Common myeloid progenitor, CD34-positive (primary cell): ENCODE data around the gene GOLGA6C.
"Not testable (repeated sequence)": the region's sequence is repeated elsewhere in the genome, so short reads cannot be mapped to it uniquely, and the experiment has no call there.

Source experiments
- CTCF ChIA-PET: fragments of 350-600 bp; sonication (Branson Sonifier 250); formaldehyde crosslinking; loops from one replicate; lab custom pipeline; 2021; ENCODE audit warnings: antibody characterized with exemption; lab: Charles Lee
- POLR2A ChIA-PET: fragments of 350-600 bp; sonication (Branson Sonifier 250); formaldehyde crosslinking; loops from one replicate; lab custom pipeline; 2021; ENCODE audit warnings: antibody characterized with exemption; lab: Charles Lee
- DNase-seq, 3 donors: peaks; one replicate each; pipeline versions ENCODE4 v3.0.0 to v3.0.0-alpha.2; 2013
- H3K27ac ChIP-seq, 2 experiments: 1 replicate in 1 of 2; 2 replicates in 1 of 2; pipeline ENCODE4 v1.7.0; 2013; ENCODE audit warnings: inconsistent platforms in 2 of 2, low read length in 2 of 2, mild to moderate bottlenecking in 2 of 2, low read depth in 1 of 2, moderate library complexity in 1 of 2; ENCODE audit not compliant: severe bottlenecking in 2 of 2, insufficient read depth in 1 of 2, poor library complexity in 1 of 2
- H3K27me3 ChIP-seq, 5 experiments: replicated peaks in 2 of 5; 1 replicate in 3 of 5; 2 replicates in 2 of 5; pipeline versions ENCODE4 v1.6.1 to v1.7.0; 2013; ENCODE audit warnings: low read length in 4 of 5, mild to moderate bottlenecking in 2 of 5, moderate library complexity in 2 of 5, inconsistent platforms in 1 of 5; ENCODE audit not compliant: insufficient read depth in 5 of 5, control insufficient read depth in 4 of 5
- H3K36me3 ChIP-seq, 4 experiments: 1 replicate in 2 of 4; 2 replicates in 2 of 4; pipeline versions ENCODE4 v1.6.1 to v1.7.0; 2013; ENCODE audit warnings: low read length in 3 of 4, control low read depth in 1 of 4, mild to moderate bottlenecking in 1 of 4; ENCODE audit not compliant: control insufficient read depth in 4 of 4, insufficient read depth in 4 of 4
- H3K4me1 ChIP-seq, 4 experiments: 1 replicate in 3 of 4; 2 replicates in 1 of 4; pipeline versions ENCODE4 v1.6.1 to v1.7.1; 2013; ENCODE audit warnings: low read length in 3 of 4, mild to moderate bottlenecking in 3 of 4, control low read depth in 1 of 4, inconsistent platforms in 1 of 4, moderate library complexity in 1 of 4; ENCODE audit not compliant: control insufficient read depth in 4 of 4, insufficient read depth in 4 of 4; ENCODE audit errors: control extremely low read depth in 1 of 4
- H3K4me3 ChIP-seq, 7 experiments: 1 replicate in 4 of 7; 2 replicates in 3 of 7; pipeline versions ENCODE4 v1.5.1 to v1.7.0; 2013; ENCODE audit warnings: mild to moderate bottlenecking in 7 of 7, low read length in 6 of 7, moderate library complexity in 6 of 7, inconsistent platforms in 2 of 7, low read depth in 2 of 7, control low read depth in 1 of 7; ENCODE audit not compliant: insufficient read depth in 4 of 7, control insufficient read depth in 1 of 7; ENCODE audit errors: extremely low read depth in 1 of 7
- H3K9me3 ChIP-seq, 5 experiments: 1 replicate in 4 of 5; 2 replicates in 1 of 5; pipeline versions ENCODE4 v1.6.1 to v1.7.1; 2013; ENCODE audit warnings: low read length in 4 of 5, mild to moderate bottlenecking in 2 of 5, inconsistent platforms in 1 of 5, low read depth in 1 of 5, moderate library complexity in 1 of 5; ENCODE audit not compliant: control insufficient read depth in 4 of 5, insufficient read depth in 2 of 5; ENCODE audit errors: control extremely low read depth in 1 of 5
- WGBS: methylation state at CpG from one replicate; pipeline ENCODE4 v1.1.5; 2013; ENCODE audit not compliant: insufficient coverage; 5-methylcytosine and 5-hydroxymethylcytosine counted together

Gene GOLGA6C

GRCh38 chr15:75306188-75306587, 48.1 kb downstream of the GOLGA6C start:
- POLR2A ChIA-PET = no interaction called here
- Histone ChIP-seq H3K27me3 (no peaks in the 10 kb centered on the region), H3K36me3 (no peaks in the 10 kb centered on the region), H3K4me1 (peaks cover 0 to 5% (median 2%) of the 10 kb centered on the region in 4 experiments), H3K9me3 (no peaks in the 10 kb centered on the region), H3K27ac (no peak overlapping the region), H3K4me3 (no peak overlapping the region)
- CTCF ChIA-PET = interaction anchor here (1.4 to 1.8 kb wide), 2 partner anchors 22 to 404 kb away, joined by 4 to 5 read pairs; no protein-coding TSS in a partner anchor
- 81% methylated on average over 3 of the region's 3 CpGs for WGBS
- DNase-seq = no peak

GRCh38 chr15:75307778-75308390, 49.8 kb downstream of the GOLGA6C start:
- no peak overlapping the region for H3K27ac ChIP-seq
- ChIA-PET POLR2A (no interaction called here), CTCF (interaction anchor here (0.6 to 1.8 kb wide), 8 partner anchors 78 to 406 kb away, joined by 3 to 5 read pairs (median 4); no protein-coding TSS in a partner anchor)
- WGBS = 36% methylated on average over 15 of the region's 15 CpGs
- peak; percentile 38 to 57 (median 40) for DNase-seq
- peak overlapping the region in 3 of 7 experiments; percentile 22 to 45 (median 22) for H3K4me3 ChIP-seq
- H3K27me3 ChIP-seq = no peaks in the 10 kb centered on the region
- H3K36me3 ChIP-seq = no peaks in the 10 kb centered on the region
- no peaks in the 10 kb centered on the region for H3K9me3 ChIP-seq
- H3K4me1 ChIP-seq = peaks cover 0 to 5% (median 2%) of the 10 kb centered on the region in 4 experiments

- Histone ChIP-seq H3K27me3 (no peaks in the 10 kb centered on the region), H3K4me3 (no peak overlapping the region), H3K27ac (no peak overlapping the region), H3K36me3 (no peaks in the 10 kb centered on the region), H3K9me3 (no peaks in the 10 kb centered on the region), H3K4me1 (peaks cover 0 to 5% (median 2%) of the 10 kb centered on the region in 4 experiments)
- ChIA-PET CTCF (no interaction called here), POLR2A (no interaction called here)
- DNase-seq = no peak
These were observed 51.6 kb downstream of the GOLGA6C start for GRCh38 chr15:75309711-75310110.

GRCh38 chr15:75312548-75312947, 54.4 kb downstream of the GOLGA6C start:
- H3K36me3 ChIP-seq, DNase-seq, H3K4me1 ChIP-seq, H3K9me3 ChIP-seq, POLR2A ChIA-PET, H3K27ac ChIP-seq, H3K4me3 ChIP-seq, H3K27me3 ChIP-seq: not testable (repeated sequence)
- CTCF ChIA-PET = interaction anchor here (0.5 kb wide), 1 partner anchor 356 kb away, joined by 3 read pairs; no protein-coding TSS in a partner anchor
- WGBS = no CpG with 5 or more reads among the region's 1 CpG

- ChIA-PET CTCF (interaction anchor here (0.5 kb wide), 1 partner anchor 355 kb away, joined by 3 read pairs; no protein-coding TSS in a partner anchor), POLR2A (no interaction called here)
- Histone ChIP-seq H3K4me3 (no peak overlapping the region), H3K27ac (no peak overlapping the region), H3K36me3 (no peaks in the 10 kb centered on the region), H3K9me3 (no peaks in the 10 kb centered on the region), H3K4me1 (no peaks in the 10 kb centered on the region), H3K27me3 (no peaks in the 10 kb centered on the region)
- WGBS = 98% methylated on average over 11 of the region's 13 CpGs
- no peak for DNase-seq
These were observed 55.1 kb downstream of the GOLGA6C start for GRCh38 chr15:75313116-75313845.

GRCh38 chr15:75314552-75315290, 56.6 kb downstream of the GOLGA6C start:
- H3K4me3 ChIP-seq = no peak overlapping the region
- no peaks in the 10 kb centered on the region for H3K9me3 ChIP-seq
- CTCF ChIA-PET = no interaction called here
- H3K27ac ChIP-seq = no peak overlapping the region
- DNase-seq = no peak
- H3K27me3 ChIP-seq = no peaks in the 10 kb centered on the region
- WGBS = 90% methylated on average over 4 of the region's 5 CpGs
- POLR2A ChIA-PET = no interaction called here
- no peaks in the 10 kb centered on the region for H3K4me1 ChIP-seq
- H3K36me3 ChIP-seq = no peaks in the 10 kb centered on the region
